HL-60/S4 (cell line): ENCODE measurements around the gene MYLK2.
"Not testable (repeated sequence)": the region's sequence is repeated elsewhere in the genome, so short reads cannot be mapped to it uniquely, and the experiment has no call there.

Experiments used
- in situ Hi-C: fragments of 300-500 bp; cut with MboI; formaldehyde crosslinking; loops from 2 replicates; pipeline ENCODE4 v1.14.3; 2022; ENCODE audit warnings: low sequenced_read_pairs

Gene MYLK2

DNA sequence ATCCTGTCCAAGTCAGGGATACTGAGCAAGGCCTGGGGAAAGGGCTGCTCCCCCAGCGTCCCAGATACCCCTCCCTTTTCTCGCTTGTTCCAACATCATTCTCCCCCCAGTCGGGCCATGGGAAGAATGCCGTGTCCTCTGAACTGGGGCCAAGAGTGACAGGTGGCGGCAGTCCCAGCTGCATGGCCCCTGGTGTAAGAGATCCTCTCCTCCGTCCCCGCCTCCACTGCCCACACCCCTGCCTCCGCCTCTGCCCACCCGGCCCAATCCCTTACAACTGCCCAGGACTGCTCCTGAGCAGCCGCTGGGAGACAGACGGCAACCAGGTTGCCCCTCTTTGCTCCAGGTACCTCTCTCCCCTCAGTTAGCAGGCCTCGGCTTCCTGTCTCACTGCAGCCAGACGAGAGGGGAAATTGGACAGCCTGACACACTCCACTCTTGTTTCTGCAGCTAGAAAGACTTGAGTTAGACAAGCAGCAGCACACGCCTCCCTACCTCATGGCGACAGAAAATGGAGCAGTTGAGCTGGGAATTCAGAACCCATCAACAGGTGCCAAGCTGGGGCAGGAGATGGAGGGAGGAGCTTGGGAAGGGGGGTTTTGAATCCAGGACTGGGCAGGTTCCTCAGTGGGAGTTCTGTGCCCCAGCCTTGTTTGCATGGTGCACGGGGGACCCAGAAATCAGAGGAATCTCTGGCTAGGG lies at the start of gene MYLK2:
Gene MYLK2 (plus strand): TSS at position 274 of the 702 bp plus-strand sequence. CDS start 225 bp downstream, at position 499.
- in situ Hi-C loops, result no loop called here

DNA sequence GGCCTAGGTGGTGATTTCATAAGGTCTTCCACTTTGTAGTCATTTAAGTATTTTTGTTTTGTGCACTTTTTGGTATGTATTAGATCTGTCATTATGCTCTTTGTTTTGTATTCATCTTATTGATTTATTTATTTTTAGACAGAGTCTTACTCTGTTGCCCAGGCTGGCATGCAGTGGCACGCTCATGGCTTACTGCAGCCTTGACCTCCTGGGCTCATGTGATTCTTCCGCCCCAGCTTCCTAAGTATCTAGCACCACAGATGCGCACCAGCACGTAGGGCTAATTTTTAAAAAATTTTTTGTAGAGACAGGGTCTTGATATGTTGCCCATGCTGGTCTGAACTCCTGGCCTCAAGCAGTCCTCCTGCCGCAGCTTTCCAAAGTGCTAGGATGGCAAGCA lies 49.5 kb upstream of the MYLK2 start:
- in situ Hi-C loops, result no loop called here

DNA sequence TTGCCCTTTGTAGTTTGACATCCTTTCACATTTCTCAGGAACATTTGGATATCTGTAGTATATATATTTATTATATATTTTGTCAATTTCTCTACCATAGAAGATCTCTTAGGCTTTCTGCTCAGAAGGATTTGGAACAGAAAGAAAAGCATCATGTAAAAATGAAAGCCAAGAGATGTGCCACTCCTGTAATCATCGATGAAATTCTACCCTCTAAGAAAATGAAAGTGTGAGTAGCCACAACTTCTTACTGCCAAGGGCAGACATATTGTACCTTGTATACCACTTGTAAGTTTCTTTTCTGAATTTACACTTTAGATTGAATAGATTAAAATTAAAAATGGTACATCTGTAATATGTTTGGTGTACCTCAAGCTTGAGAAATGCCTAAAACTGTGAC lies 48.9 kb upstream of the MYLK2 start:
- in situ Hi-C loops, result no loop called here

DNA sequence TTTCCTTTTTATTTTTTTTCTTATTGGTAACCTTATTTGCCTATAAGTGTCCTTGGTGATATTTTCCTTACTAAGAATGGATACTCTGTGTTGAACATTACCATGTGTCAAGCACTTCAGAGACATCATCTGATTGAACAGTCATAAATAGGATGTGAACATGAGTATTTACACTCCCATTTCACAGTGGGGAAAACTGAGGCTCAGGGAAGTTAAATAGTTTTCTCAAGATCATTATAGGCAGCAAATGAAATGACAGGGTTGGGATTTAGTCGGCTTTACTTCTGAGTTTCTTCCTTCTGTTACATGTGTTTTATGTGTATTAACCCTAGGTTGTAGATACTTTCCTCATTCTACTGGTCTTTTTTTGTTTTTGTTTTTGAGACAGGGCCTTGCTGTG lies 44.7 kb upstream of the MYLK2 start:
- in situ Hi-C loops, result no loop called here

DNA sequence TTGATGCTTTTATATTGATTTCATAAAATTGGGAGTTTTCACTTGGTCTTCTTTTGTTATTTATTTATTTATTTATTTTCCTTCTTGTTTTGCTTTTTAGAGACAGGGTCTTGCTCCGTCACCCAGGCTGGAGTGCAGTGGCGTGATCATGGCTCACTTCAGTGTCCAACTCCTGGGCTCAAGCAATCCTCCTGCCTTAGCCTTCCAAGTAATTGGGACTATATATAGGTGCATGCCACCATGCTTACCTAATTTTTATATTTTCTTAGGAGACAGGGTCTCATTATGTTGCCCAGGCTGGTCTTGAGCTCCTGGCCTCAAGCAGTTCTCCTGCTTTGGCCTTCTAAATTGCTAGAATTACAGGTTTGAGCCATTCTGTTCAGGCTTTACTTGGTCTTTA lies 38.3 kb upstream of the MYLK2 start:
- in situ Hi-C loops, result no loop called here

DNA sequence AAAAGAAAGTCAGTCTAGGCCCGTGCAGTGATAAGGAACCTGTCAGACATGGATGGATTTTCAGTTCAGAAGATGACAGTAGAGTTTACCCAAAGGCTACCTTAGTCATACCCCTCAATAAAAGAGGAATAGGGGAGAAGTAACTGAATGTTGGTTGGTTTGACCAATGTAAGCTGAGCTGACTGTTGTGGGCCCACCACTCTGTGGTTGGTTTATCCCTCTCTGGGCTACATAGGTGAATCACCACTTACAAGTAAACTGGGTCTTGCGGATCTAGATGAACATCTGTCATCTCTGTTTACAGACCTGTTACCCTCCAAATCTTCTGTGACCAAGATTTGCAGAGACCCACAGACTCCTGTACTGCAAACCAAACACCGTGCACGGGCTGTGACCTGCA lies 37.2 kb upstream of the MYLK2 start:
- in situ Hi-C loops, result no loop called here

DNA sequence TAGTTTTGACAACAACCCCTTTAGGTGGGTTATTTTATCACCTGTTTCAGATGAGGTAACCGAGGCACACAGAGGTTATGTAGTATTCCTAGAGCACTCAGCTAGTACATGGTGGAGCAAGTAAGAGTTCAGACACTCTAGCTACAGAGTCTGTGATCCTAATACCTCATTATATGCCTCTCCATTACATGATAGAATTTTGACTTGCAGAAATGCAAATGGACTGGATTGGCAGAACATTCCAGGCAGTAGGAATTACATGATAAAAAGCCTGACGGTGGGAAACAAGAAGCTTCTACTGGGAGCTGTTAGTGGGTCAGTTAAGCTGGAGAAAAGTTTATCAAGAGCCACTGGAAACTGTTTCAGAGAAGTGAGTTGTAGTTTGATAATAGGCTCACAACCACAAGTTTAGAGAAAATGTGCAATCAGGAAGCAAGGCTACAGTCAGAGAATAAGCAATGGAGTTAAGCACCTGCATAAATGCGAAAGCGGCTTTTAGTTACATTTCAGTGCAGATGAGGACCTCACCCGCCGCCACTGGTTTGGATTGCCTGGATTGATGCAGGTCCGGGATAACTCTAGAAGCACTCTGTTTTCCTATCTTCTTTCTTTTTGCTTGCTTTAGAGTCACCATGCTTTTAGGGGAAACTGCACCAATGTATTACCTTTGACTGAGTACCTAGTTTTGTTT lies 34.7 kb upstream of the MYLK2 start:
- in situ Hi-C loops, result no loop called here

DNA sequence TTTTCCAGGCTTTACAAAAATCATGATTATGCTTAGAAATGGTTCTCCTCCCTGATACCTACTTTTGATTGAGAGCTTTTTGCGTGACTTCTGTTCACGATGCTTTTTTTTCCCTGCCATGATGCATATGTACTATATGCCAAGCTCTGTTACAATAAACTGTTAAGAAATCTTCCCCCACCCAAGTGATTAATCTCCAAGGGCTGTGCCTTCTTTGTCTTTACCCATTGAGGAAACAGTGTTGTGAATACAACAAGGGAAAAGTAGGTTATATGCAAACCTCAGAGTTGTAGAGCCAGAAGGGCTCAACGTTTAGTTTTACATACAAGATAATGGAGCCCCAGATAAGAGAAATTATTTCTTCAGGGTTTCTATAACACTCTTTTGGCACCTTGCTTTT lies 34.1 kb upstream of the MYLK2 start:
- in situ Hi-C loops, result no loop called here

DNA sequence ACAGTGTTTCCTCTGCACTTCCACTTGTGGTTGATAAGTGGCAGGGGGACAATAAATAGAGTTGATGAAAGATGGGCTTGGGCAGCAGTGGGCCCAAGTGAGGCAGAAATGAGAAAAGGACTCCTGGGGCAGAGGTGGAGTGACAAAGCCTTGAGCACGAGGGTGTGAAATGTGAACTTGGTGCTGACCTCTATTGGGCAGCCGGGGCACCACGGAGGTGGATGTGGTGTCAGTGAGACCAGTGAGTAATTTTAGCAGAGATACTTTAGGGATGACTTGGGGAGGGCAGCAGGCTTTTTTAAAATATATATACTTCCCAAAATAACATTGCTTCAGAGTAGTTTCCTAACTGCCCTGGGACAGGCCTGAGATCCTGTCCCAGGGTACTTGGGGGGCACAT lies 30.6 kb upstream of the MYLK2 start:
- in situ Hi-C loops, result no loop called here

DNA sequence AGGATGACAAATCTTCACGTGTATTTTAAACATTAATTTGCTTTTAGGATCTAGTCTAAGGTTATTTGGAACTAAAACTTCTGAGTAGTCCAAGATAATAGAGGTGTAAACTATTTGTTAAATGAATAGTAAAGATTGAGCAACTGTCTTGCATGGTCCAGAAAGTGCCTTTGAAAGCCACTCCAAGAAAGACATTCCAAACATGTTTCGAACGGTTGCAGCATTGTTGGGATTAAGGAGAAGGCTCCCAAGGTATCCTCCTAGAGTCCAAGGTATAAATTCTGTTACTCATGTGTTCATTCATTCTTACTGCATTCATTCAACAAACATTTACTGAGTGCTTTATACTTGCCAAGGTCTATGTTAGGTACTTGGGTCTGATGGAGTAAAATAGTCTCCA lies 28.8 kb upstream of the MYLK2 start:
- in situ Hi-C loops, result no loop called here

DNA sequence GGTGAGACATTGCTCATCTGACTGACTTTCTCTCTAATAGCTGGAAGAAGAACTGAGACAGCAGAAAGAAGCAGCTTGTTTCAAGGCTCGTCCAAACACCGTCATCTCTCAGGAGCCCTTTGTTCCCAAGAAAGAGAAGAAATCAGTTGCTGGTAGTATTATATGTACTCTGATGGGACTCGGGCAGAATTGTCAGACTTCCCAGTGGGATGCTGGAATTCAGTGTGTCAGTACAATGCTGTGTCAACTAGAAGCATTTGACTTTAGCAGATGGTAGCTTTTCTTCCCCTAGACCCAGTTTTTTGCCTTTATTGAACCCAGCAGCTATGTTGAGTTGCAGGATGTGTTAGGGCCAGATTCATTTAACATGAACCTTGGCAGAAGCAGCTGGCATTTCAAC lies 21.8 kb upstream of the MYLK2 start:
- in situ Hi-C loops, result no loop called here

DNA sequence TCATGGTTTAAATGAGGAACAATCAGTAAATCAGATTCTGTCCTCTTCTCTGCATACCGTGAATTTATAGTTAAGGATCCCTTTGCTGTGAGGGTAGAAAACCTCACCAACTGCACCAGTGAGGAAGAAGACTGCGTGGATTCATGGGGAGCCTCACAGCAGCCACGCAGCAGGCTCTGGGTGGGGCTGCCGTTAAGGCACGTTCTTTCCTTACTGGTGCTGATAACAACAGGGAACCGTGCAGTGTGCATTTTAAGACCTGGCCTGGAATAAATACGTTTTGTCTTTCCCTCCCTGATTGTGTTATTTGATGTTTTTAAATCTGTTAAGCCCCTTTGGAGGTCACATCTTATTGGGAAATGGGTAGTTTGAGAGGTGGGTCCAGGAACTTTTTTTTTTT lies 17.6 kb upstream of the MYLK2 start:
- in situ Hi-C loops, result no loop called here

DNA sequence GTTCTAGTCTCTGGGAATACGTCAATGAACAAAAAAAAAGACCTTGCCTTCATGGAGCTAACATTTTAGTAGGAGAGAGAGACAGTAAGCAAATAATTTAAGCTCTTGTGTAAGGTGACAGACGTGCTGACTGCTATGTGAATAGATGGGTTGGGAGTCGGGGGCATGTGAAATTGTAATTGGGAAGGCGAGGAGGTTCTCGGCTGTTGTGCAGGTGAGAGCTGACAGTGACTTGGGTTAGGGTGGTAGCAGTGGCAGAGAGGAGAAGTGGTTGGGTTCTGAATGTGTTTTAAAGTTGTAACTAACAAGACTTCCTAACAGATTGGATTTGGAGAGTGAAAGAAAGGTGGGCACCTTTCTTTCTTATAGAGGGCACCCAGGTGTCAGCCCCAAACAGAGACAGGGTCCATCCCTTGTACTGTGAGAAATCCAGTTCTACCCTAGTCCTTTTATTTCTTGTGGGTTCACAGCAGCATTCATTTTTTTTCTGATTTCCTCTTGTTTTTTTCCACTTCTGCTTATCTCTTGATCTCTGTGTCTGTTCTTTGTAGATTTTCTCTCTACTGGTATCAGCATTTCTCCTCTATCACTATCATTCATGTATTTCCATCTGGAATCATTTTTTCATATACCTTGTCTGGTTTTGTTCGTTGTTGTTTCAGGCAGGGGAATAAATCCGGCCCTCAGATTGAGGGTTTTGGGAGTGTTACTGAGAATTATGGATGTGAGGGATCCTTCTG lies 15.4 kb upstream of the MYLK2 start:
- in situ Hi-C loops, result no loop called here

DNA sequence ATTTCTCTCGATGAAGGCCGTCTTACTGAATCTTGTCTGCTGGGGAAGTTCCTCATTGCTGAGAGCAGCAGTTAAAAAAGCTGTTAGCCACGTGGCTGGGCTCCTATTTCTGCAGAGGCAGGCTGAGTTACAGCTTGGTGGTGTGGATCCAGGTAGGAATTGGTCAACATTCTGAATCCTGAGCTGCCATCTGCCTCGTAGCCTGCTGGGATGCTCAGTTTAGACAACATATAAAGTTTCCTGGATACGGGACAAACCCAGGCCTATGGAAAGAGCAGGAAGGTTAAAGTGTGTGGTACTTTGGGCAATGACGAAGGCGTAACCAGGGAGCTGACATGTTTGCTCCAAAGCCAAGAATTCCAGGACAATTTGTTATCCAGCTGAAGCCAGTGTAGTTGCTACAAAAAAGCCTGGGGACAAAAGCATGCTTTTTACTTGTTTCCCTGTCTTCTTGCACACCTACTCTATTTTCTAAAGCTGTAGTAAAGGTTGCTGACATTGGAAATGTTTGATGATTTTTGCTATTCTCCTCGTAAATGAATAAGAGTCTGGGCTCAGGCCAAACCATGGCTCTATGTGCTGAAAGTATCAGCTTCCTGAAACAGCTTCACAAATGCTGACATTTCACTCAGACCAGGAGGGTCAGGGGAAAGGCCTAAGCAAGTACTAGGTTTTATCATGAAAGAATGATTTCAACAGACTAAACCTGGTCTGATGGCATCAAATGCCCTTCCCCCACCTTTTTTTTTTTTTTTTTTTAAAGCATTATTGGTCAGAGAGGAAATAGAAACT lies 12.4 kb upstream of the MYLK2 start:
- in situ Hi-C loops, result no loop called here

DNA sequence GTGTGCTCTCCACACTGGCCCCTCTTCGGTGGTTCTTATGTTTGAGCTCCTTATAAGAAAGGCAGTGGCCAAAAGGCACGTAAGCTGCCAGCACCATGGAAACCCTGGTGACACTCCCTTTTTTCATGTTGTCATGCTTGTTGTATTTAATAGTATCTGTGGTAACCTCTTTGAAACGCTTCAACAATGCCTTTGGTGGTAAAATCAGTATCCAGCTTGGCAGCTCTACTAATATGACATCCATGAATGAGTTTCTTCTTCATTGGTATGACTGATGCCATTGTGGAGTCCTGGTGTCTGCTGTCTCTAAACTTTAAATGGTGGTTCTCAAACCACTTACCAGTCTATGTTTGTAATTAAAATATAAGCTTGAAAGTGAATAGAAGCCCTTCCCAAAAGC lies 10.7 kb upstream of the MYLK2 start:
- in situ Hi-C loops, result no loop called here

DNA sequence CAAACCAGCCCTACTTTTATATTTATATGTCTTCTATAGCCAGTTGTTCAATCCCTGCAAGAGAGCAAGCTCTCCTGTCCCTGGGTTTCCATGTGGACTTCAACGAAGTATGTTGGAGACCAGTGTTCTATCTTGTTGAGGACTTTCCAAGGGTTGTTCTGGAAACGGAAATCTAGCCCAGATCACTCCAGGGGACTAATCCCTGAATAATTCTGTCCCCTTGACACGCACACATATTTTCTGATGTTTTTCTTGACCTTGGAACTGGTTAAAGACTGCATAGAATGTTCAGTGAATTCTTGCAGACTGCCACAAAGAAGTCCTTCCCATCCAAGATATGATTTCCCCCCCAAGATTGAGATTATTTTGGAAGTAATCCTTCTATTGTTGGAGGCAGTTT lies 9.5 kb upstream of the MYLK2 start:
- in situ Hi-C loops, result no loop called here

DNA sequence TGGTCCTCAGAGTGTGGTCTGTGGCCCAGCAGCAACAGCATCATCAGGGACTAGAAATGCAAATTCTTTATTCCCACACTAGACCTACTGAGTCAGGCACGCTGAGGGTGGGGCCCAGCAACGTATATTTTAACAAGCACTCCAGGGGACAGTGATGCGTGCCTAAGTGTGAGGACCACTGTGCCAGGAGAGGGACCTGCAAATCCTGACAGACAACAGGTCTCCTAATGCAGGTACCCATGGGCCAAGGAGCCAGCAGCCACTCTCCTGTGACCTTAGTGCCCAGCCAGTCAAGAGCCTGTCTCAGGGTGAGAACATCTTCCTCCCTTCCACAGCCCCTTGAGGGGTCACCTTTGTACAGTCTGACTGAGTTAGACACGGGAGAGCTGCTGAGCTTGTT lies 8.0 kb upstream of the MYLK2 start:
- in situ Hi-C loops, result no loop called here

DNA sequence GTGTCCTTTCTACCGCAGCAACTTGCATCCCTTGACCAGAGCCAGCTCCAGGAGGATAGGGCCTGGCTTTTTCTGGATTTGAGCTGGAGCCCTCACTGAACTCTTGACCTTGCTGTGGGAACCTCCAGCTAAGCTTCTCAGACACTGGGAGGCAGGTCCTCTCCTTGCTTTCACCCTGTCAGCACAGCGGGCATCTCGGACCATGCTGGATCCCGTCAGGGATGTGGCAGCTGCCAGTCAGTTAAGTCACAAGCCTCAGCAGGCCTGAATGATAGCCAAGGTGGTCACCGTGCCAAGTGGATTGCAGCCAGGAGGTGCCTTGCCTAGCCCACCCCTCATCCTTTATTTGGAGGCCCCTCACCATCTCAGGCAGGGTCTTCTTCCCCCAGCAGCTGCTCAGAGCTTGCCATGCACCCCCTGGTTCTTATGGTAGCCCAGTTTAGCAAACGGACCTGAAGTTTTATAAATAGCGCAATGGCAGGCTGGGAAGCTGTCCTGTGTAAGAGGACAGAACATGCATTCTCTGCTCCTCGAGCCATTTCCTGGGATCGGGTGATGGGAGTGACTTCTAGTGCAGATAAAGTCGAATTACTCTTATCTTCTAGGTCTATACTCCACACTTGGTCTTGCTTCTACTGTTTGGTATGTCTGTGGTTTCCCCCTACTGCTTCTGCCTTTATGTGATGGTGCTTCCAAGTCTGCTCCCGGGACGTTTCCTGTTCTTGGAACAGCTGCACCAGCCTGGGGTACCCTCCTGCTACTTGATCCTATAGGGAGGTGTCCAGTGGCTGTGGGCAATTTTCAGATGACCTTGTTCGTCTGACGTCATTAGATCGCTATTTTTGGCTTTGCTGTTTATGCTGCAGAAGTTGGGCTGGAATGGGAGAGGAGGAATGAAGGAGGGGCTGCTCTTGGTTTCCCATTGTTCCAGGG lies 7.1 kb upstream of the MYLK2 start:
- in situ Hi-C loops, result no loop called here

DNA sequence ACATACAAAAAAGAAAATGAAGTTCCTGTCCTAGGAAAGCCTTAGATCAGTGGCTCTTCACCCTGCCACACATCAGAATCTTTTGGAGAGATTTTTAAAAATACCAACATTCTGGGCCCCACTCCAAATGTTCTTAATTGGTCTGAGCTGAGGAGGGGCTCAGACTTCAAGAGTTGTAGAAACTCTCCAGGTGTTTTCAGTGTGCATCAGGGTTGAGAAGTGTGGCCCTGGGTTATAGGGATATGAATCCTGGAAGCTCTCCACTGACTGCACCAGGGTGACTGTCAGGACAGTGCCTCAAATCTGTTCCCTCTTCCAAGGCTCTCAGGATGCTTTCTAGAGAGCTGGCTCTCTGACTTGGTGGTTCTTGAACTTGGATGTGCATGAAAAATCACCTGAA lies 5.5 kb upstream of the MYLK2 start:
- in situ Hi-C loops, result no loop called here

DNA sequence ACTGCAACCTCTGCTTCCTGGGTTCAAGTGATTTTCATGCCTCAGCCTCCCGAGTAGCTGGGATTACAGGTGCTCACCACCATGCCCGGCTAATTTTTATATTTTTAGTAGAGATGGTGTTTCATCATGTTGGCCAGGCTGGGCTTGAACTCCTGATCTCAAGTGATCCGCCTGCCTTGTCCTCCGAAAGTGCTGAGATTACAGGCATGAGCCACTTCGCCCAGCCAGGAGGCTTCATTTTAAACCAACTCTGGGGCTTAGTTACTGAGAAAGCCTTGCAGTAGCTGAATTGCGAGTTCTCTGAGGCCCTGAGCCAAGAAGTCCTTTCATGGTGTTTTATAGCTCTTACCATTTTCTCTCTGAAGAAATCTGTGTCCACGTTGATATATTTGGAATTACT lies 5.0 kb upstream of the MYLK2 start:
- in situ Hi-C loops, result not testable (repeated sequence)
